GM12801 (cell line): ENCODE data around the gene C12orf60.

ENCODE experiments used
- CTCF ChIP-seq: IDR thresholded peaks from one replicate; pipeline ENCODE4 v1.5.1; 2011; ENCODE audit warnings: control low read depth; ENCODE audit not compliant: insufficient read length; ENCODE audit errors: extremely low read depth

Gene C12orf60

GRCh38 chr12:14774906-14775635, 28.4 kb upstream of the C12orf60 start:
- no peak for TF ChIP-seq CTCF

GRCh38 chr12:14775636-14775980, 27.9 kb upstream of the C12orf60 start:
- TF ChIP-seq CTCF = no peak

GRCh38 chr12:14776236-14776961, 27.1 kb upstream of the C12orf60 start:
- no peak for TF ChIP-seq CTCF

- no peak for TF ChIP-seq CTCF
Observed at GRCh38 chr12:14777271-14777670, 26.2 kb upstream of the C12orf60 start.

- no peak for TF ChIP-seq CTCF
Observed at GRCh38 chr12:14779834-14780233, 23.6 kb upstream of the C12orf60 start.

- TF ChIP-seq CTCF = no peak
Observed at GRCh38 chr12:14780859-14781258, 22.6 kb upstream of the C12orf60 start.

GRCh38 chr12:14781563-14781962, 21.9 kb upstream of the C12orf60 start:
- no peak for TF ChIP-seq CTCF
